ENCODE data around the gene NRG2. TPM values are rescaled to one million over a fixed set of nuclear protein-coding genes. Genes with fewer than 3 reads are reported as not detected.

The NRG2 gene
- total and polyA plus RNA-seq, 2 donors (not counting 3 experiments of a cell fraction or from before 2014, with no cell fraction given), result 0.26 to 0.42 TPM

DNA sequence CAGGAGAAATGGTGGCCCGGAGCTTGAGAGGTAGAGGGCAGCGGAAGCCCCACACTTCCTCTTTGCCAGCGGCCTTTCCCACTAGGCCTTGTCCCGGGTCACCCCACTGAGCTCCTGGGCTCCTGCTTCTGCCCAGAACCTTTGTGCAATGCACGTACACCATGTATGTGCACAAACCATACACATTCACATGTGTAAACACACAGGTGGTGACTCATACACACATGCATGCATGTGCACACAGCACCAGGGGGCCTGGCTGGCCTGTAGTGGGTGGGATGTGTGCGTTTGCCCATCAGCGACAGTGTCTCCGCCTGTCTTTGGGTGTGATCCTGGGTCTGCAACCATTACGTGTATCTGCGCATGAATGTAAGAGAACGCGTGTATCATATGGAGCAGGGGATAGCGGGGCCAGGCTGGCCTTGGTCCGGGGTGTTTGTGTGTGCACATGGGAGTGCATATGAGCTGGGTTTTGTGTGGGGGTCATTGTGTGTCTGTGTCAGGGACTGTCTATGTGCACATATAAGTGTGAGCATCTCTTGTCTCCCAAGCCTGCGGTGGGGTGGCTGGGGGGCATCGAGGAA is 203.8 kb downstream of the NRG2 start:
- BruUV-seq (replicated peaks), result no TSS peak
- dilution Hi-C loops (cut with MboI; ENCODE audit: extremely low pct_ligation_motif_present, low sequenced_read_pairs), result no loop called here
- H3K79me2 ChIP-seq (ENCODE audit: control insufficient read depth, insufficient read depth, low read length), result no peaks in the 10 kb centered on the region
- no peak for DNase-seq (ENCODE audit: low read depth, low spot score)
- no peaks in the 10 kb centered on the region for H3K9me3 ChIP-seq (replicated peaks; ENCODE audit: control insufficient read depth, insufficient read depth, low read length)
- H3K4me3 ChIP-seq (replicated peaks in 1 of 3; ENCODE audit: insufficient read depth in 1 of 3, low read depth in 1 of 3, low read length in 3 of 3), result no peak overlapping the region
- H3K4me2 ChIP-seq (ENCODE audit: insufficient read depth, low read length), result no peak overlapping the region
- no peak overlapping the region for H3K9ac ChIP-seq (replicated peaks; ENCODE audit: extremely low read depth, insufficient read depth, low read length)
- ChIA-PET CTCF (interaction anchor here (3.8 kb wide), 1 partner anchor 52 kb away, joined by 16 read pairs; no protein-coding TSS in a partner anchor), POLR2A (interaction anchor here (0.7 kb wide), 1 partner anchor 306 kb away, joined by 3 read pairs; no protein-coding TSS in a partner anchor)
- intact Hi-C loops (cut with micrococcal nuclease), result no loop called here
- no peaks in the 10 kb centered on the region for H3K9me1 ChIP-seq (replicated peaks; ENCODE audit: control insufficient read depth, extremely low read depth, insufficient read depth, low read length)
- FAIRE-seq, result no peak
- no peak overlapping the region for H2AFZ ChIP-seq (ENCODE audit: low read depth, low read length)
- no peaks in the 10 kb centered on the region for H4K20me1 ChIP-seq (replicated peaks; ENCODE audit: control insufficient read depth, extremely low read depth, insufficient read depth, low read length)
- H3K27me3 ChIP-seq (ENCODE audit: control insufficient read depth in 2 of 2, insufficient read depth in 2 of 2, low read length in 2 of 2), result peaks cover 0 to 3% of the 10 kb centered on the region in 2 experiments
- TF ChIP-seq EZH2 (IDR thresholded peaks at IDR 0.05; ENCODE audit: borderline replicate concordance, low read depth, low read length, severe bottlenecking) (no peak), JUN (IDR thresholded peaks at IDR 0.05; ENCODE audit: borderline replicate concordance, insufficient read depth, insufficient read length, low read depth) (no peak), POLR2A (IDR thresholded peaks at IDR 0.05; ENCODE audit: low read depth, low read length) (no peak), GATA2 (IDR thresholded peaks at IDR 0.05; ENCODE audit: insufficient read depth, insufficient read length, low read depth, low read length) (no peak)
- TF ChIP-seq, protein P1, sequence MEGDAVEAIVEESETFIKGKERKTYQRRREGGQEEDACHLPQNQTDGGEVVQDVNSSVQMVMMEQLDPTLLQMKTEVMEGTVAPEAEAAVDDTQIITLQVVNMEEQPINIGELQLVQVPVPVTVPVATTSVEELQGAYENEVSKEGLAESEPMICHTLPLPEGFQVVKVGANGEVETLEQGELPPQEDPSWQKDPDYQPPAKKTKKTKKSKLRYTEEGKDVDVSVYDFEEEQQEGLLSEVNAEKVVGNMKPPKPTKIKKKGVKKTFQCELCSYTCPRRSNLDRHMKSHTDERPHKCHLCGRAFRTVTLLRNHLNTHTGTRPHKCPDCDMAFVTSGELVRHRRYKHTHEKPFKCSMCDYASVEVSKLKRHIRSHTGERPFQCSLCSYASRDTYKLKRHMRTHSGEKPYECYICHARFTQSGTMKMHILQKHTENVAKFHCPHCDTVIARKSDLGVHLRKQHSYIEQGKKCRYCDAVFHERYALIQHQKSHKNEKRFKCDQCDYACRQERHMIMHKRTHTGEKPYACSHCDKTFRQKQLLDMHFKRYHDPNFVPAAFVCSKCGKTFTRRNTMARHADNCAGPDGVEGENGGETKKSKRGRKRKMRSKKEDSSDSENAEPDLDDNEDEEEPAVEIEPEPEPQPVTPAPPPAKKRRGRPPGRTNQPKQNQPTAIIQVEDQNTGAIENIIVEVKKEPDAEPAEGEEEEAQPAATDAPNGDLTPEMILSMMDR (IDR thresholded peaks at IDR 0.05; ENCODE audit: extremely low read depth in 1 of 2, insufficient read depth in 1 of 2, low read depth in 1 of 2, low read length in 2 of 2), result no peak
- H3K4me1 ChIP-seq (ENCODE audit: control insufficient read depth, extremely low read depth, insufficient read depth, low read length), result no peaks in the 10 kb centered on the region
- H3K27ac ChIP-seq (ENCODE audit: insufficient read depth, low read depth, low read length), result no peak overlapping the region
- H3K36me3 ChIP-seq (ENCODE audit: control insufficient read depth in 2 of 2, extremely low read depth in 1 of 2, insufficient read depth in 2 of 2, low read length in 2 of 2), result no peaks in the 10 kb centered on the region

Measured in endothelial cell of umbilical vein (primary cell).